ENCODE results near the gene TMEM175.

Gene TMEM175

DNA sequence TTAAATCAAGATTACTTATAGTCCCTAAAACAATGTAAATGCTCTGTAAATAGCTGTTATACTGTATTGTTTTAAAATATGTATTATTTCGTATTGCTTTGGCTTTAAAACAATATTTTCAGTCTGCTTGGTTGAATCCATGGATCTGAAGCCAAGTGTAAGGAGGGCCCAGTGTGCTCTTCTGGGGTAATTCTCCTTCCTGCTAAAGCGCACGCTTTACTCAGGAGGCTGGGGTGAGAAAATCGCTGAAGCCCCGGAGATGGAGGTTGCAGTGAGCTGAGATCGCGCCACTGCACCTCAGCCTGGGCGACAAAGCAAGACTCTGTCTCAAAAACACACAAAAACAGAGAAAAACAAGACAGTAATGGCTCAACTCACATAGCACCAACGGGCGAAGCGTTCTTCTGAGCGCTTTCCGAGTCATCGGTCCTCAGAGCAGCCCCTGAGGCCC, 54.2 kb downstream of the TMEM175 start:
- DNase-seq (ENCODE audit: low read depth, low spot score): no peak
- H3K27ac ChIP-seq: peak overlapping the region; percentile 51

DNA sequence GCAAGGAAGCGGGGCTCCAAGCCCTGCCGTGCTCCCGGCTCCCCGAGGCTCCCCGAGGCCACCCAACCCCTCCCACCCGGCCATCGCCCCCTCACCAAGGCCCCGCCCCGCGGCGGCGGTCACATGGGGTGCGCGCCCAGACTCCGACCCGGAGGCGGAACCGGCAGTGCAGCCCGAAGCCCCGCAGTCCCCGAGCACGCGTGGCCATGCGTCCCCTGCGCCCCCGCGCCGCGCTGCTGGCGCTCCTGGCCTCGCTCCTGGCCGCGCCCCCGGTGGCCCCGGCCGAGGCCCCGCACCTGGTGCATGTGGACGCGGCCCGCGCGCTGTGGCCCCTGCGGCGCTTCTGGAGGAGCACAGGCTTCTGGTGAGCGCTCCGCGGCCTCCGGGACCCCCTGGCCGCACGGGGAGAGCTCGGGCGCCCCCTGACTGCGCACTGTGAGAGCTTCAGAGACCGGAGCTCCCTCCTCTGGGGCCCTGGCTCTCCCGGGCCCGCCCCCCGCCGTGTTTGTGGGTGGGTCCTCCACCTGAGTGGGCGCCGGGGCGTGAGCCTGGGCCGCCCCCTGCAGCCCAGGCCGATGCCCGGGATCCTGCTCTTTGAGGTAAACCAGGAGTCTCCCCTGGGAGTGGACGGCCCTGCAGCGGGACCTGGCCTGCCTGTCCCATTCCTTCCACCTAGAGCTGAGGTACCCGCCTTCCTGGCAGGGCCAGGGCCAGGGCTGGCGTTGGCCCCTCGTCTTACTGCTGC, 54.8 kb downstream of the TMEM175 start, which contains the start of gene IDUA:
TSS of gene IDUA (plus strand) at position 166 of the 745 bp plus-strand sequence. CDS start at position 207, 41 bp downstream.
- peak within 1 kb of the TSS; percentile 51 for H3K27ac ChIP-seq
- no peak for DNase-seq (ENCODE audit: low read depth, low spot score)

- H3K27ac ChIP-seq: peak overlapping the region; percentile 51
- no peak for DNase-seq (ENCODE audit: low read depth, low spot score)
Measured at GRCh38 chr4:987624-988513, 55.6 kb downstream of the TMEM175 start.

DNA sequence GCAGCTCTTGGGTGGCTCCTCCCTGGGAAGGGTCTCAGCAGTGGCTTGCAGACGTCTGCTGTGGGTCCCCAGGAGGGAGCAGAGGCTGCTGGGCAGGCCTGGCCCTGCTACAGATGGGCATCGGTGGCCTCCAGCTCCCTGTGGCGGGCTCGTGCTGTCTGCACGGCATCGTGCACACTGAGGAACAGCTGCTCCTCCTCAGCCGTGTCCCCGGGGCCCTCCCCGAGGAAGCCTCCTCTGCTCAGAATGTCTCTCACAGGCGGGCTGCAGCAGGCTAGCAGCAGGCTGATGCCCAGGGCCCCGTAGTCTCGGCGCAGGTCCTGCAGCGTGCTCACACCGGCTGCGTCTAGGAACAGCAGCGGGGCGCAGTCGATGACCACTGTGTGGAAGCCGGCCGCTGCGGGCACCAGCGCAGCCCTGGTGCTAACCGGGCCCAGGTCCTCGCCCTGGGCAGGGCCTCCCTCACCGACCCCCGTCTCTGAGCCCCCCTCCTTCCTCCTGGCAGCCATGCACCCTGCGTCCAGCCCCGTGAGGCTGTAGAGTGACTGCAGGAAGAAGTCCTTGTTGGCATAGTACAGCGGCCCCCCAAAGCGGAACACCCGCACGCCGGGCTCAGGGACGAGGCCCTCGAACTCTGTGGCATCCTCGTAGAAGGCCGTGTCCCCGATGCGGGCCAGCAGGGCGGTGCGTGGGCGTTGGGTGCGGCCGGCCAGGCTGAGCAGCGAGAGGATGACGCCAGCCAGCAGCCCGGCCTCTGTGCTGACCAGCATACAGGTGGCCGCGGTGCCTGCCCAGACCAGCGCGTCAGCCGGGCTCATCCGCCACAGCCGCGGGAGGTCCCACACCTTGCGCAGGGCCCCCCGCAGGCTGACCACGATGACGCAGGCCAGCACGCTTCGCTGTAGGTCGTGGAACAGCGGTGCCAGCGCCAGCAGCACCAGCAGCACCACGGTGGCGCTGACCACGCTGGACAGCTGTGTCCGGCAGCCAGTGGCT, 56.8 kb downstream of the TMEM175 start:
- no peak overlapping the region for H3K27ac ChIP-seq
- DNase-seq (ENCODE audit: low read depth, low spot score): no peak

GRCh38 chr4:989722-990471, 57.6 kb downstream of the TMEM175 start:
- no peak for DNase-seq (ENCODE audit: low read depth, low spot score)
- no peak overlapping the region for H3K27ac ChIP-seq

GRCh38 chr4:990746-991367, 58.6 kb downstream of the TMEM175 start:
- H3K27ac ChIP-seq: no peak overlapping the region
- no peak for DNase-seq (ENCODE audit: low read depth, low spot score)

DNA sequence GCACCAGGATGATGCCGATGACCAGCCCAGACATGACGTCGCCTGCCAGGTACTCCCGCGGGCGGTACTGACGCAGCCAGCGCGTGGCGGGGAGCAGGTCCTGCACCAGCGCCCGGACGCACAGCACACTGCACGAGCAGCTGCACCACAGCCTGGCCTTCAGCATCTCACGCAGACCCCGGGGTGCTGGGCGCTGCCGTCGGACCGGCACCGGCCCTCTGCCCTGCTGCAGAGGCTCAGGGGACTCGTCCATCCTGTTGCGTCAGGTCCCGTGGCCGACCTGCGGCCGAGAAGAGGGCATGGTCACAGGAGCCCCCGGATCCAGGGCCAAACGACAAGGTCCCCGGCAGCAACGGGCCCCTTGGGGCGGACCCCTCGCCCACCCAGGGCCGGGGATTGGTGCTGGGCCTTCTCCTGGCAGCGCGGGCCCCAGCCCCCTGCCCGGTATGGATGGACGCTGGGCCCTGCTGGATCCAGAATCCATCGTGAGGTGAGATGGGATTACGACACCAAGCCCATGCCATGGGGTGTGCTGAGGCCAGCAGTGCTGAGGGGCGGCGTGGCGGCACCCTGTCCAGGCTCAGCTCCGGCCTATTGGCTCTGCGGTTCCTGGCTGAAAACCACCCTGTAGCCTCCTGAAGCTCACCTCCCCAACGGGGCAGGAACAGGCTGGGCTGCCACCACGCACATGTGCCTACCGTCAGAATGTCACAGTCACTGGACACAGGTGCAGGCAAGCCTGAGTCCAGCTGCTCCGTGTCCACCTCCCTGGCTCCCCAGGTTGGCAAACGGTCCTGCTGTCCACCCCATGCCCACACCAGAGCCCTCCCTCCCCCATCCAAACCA, 59.4 kb downstream of the TMEM175 start:
- no peak overlapping the region for H3K27ac ChIP-seq
- no peak for DNase-seq (ENCODE audit: low read depth, low spot score)

DNA sequence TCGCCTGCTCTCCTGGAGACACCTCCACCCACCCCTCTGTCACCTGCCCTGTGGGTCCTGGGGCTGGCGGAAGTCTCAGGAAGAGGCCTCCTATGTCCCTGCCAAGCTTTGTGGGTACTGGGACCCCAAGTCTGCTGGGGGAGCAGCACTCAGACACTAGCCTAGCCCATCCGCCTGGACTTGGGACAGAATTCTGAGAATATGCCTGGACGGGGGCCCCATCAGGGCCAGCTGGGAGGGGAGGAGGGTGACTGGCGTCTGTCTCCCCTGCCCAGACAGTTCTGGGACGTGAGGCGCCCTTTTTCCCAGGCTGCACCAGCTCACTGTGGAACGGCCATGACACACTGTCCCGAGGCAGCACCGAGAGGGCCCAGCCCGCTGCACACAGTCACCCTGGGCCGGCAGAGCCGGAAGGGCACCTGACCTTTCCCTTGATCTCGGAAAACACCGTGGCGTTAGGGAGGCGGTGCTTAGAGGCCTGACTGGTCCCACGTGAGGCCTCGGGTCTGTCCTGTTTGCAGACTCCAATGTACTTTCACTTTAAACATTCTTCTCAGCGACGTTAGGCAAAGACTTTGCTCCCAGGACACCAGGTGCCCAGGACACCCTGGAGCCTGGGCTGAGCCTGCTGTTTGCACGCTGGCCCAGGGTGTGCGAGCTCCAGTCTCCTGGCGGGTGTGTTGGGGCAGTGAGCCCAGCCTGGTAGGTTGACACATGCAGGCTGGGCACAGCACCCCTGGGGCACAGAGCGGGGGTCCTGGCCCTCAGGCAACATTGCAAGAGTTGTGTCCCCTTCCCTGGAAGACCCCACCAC, 60.2 kb downstream of the TMEM175 start:
- DNase-seq (ENCODE audit: low read depth, low spot score): no peak
- no peak overlapping the region for H3K27ac ChIP-seq

GRCh38 chr4:993111-994029, 61.1 kb downstream of the TMEM175 start, which contains the start of gene SLC26A1:
TSS of gene SLC26A1 (minus strand) at chr4:993404. CDS start at chr4:991703, 1,701 bp downstream.
- no peak within 1 kb of the TSS for H3K27ac ChIP-seq
- no peak for DNase-seq (ENCODE audit: low read depth, low spot score)

DNA sequence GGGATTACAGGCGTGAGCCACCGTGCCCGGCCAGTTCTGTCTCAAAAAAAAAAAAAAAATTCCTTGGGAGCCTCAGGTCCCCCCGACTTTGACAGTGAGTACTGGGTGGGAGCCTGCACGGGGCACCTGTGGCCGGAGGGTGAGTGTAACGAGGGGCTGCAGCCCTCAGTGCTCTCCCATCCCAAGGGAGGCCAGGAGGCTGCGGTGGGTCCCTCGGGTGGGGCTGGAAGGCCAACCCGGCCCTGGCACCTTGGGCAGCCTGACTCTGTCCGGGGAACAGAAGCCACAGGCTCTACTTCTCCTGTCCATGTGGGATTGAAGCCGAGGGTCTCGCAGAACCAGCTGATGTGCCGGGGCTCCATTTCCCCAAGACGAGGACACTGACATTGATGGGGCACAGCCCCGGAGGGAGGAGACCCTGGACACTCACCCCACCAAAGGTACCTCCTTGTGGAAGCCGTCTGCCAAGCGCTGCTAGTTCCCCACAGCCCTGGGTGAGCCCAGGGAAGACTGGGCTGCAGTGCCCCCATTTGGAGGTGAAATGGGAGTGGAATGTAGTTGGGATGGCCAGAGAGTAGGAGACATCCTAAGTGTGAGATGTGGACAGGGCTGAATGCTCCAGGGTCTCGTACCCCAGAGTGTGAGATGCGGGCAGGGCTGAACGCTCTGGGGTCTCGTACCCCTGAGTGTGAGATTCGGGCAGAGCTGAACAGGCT, 63.2 kb downstream of the TMEM175 start:
- no peak for DNase-seq (ENCODE audit: low read depth, low spot score)
- no peak overlapping the region for H3K27ac ChIP-seq

GRCh38 chr4:996030-996996, 64.1 kb downstream of the TMEM175 start:
- DNase-seq (ENCODE audit: low read depth, low spot score): no peak
- no peak overlapping the region for H3K27ac ChIP-seq

DNA sequence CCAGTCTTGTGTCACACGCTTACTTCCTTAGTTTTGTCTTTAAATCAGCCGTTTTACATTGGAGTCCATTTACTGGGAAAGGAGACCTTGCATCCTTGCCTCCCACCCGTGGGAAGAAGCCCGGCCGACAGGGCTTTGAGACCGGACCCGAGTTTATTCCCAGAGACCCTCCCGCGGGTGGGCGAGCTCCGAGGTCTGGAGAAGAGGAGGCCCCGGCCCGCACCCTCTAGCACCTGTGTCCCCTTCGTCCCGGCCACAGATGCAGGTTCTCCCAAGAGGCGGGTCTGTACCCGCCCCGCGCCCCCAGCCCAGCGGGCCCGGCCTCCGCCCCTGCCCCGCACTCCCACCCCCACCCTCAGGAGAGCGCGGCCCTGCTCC, 64.7 kb downstream of the TMEM175 start:
- no peak overlapping the region for H3K27ac ChIP-seq
- no peak for DNase-seq (ENCODE audit: low read depth, low spot score)

- no peak overlapping the region for H3K27ac ChIP-seq
- no peak for DNase-seq (ENCODE audit: low read depth, low spot score)
Measured at GRCh38 chr4:997375-998071, 65.3 kb downstream of the TMEM175 start.

Measured in epithelial cell of prostate (primary cell).